22Rv1 (cell line): ENCODE results near the gene TMEM88.

Experiments used
- H3K27ac ChIP-seq: fragments of 450-650 bp; 2 replicates; pipeline ENCODE4 v1.5.1; 2017
- CTCF ChIP-seq: fragments of 450-650 bp; IDR thresholded peaks from 2 replicates; pipeline ENCODE4 v1.5.1; 2017; ENCODE audit warnings: mild to moderate bottlenecking
- ZFX ChIP-seq: fragments of 450-650 bp; IDR thresholded peaks from 2 replicates; pipeline ENCODE4 v1.6.1; 2017; ENCODE audit warnings: antibody characterized with exemption, borderline replicate concordance

TMEM88 gene

GRCh38 chr17:7846063-7846735 lies 8.7 kb upstream of the TMEM88 start:
- TF ChIP-seq ZFX (no peak), CTCF (no peak)
- H3K27ac ChIP-seq = peak overlapping the region; percentile 99

DNA sequence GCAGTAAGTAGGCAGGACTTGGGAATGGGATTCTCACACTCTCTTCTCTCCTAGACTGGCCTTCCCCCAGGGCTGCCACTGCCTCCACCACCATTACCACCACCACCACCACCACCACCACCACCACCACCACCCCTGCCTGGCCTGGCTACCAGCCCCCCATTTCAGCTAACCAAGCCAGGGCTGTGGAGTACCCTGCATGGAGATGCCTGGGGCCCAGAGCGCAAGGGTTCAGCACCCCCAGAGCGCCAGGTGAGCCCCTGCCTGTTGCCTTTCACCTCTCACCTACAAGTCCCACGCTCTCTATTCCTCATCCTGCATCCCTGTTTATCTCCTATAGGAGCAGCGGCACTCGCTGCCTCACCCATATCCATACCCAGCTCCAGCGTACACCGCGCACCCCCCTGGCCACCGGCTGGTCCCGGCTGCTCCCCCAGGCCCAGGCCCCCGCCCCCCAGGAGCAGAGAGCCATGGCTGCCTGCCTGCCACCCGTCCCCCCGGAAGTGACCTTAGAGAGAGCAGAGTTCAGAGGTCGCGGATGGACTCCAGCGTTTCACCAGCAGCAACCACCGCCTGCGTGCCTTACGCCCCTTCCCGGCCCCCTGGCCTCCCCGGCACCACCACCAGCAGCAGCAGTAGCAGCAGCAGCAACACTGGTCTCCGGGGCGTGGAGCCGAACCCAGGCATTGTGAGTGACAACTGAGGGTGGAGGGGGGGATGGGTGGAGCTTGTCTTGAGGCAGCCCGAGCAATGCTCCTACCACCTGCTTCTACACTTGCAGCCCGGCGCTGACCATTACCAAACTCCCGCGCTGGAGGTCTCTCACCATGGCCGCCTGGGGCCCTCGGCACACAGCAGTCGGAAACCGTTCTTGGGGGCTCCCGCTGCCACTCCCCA lies 7.9 kb upstream of the TMEM88 start:
- TF ChIP-seq ZFX (no peak), CTCF (no peak)

DNA sequence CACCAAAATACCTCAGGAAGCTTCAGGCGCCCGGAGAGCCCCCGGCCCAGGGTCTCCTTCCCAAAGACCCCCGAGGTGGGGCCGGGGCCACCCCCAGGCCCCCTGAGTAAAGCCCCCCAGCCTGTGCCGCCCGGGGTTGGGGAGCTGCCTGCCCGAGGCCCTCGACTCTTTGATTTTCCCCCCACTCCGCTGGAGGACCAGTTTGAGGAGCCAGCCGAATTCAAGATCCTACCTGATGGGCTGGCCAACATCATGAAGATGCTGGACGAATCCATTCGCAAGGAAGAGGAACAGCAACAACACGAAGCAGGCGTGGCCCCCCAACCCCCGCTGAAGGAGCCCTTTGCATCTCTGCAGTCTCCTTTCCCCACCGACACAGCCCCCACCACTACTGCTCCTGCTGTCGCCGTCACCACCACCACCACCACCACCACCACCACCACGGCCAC lies 6.7 kb upstream of the TMEM88 start:
- 0 out of 2 replicates have a peak overlapping the region, but pooled peaks have one; percentile 7 for H3K27ac ChIP-seq
- no peak for TF ChIP-seq ZFX
- TF ChIP-seq CTCF = no peak

More for the DNA sequence above, 7.9 kb upstream of the TMEM88 start:
- H3K27ac ChIP-seq = peak overlapping the region; percentile 99; the same call in 1 of the 2 replicates

DNA sequence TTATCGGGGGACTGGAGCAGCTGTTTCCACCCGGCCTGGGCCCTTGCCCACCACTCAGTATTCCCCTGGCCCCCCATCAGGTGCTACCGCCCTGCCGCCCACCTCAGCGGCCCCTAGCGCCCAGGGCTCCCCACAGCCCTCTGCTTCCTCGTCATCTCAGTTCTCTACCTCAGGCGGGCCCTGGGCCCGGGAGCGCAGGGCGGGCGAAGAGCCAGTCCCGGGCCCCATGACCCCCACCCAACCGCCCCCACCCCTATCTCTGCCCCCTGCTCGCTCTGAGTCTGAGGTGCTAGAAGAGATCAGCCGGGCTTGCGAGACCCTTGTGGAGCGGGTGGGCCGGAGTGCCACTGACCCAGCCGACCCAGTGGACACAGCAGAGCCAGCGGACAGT lies 6.1 kb upstream of the TMEM88 start:
- no peak for TF ChIP-seq CTCF
- no peak for TF ChIP-seq ZFX
- peak overlapping the region; percentile 98 for H3K27ac ChIP-seq

DNA sequence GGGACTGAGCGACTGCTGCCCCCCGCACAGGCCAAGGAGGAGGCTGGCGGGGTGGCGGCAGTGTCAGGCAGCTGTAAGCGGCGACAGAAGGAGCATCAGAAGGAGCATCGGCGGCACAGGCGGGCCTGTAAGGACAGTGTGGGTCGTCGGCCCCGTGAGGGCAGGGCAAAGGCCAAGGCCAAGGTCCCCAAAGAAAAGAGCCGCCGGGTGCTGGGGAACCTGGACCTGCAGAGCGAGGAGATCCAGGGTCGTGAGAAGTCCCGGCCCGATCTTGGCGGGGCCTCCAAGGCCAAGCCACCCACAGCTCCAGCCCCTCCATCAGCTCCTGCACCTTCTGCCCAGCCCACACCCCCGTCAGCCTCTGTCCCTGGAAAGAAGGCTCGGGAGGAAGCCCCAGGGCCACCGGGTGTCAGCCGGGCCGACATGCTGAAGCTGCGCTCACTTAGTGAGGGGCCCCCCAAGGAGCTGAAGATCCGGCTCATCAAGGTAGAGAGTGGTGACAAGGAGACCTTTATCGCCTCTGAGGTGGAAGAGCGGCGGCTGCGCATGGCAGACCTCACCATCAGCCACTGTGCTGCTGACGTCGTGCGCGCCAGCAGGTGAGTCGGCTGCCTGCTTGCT lies 5.6 kb upstream of the TMEM88 start:
- no peak for TF ChIP-seq CTCF
- H3K27ac ChIP-seq = peak overlapping the region; percentile 98

DNA sequence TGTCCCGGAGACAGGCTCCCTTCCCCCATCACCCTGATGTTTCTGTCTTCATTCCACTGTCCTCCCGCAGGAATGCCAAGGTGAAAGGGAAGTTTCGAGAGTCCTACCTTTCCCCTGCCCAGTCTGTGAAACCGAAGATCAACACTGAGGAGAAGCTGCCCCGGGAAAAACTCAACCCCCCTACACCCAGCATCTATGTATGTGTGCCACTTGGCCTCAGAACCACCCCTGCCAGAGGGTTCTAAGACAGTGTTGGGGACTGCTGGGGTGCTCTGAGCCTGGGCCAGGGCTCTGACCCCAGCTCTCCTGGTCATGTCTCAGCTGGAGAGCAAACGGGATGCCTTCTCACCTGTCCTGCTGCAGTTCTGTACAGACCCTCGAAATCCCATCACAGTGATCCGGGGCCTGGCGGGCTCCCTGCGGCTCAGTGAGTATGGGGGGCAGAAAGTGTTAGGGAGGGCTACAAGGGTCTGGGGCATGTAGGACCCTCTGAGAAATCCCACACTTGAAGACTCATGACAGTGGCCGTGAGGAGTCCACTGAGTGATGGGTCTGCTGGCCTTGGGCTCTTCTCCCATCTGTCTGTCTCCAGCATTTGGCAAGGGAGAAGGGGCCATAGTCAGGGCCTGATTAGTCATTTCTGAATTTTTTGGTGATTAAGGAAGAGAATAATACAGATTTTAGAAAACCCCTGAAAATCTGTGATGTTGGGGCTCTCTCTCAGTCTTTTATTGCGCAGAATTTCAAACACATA lies 4.9 kb upstream of the TMEM88 start:
- peak overlapping the region; percentile 98 for H3K27ac ChIP-seq
- TF ChIP-seq CTCF (no peak), ZFX (no peak)
